ENCODE data around the gene ERMP1. TPM values are rescaled to one million over a fixed set of nuclear protein-coding genes. Genes with fewer than 3 reads are reported as not detected.

The ERMP1 gene
- total RNA-seq, 2 experiments from 2014 or later, result 14.7 to 15.9 TPM

DNA sequence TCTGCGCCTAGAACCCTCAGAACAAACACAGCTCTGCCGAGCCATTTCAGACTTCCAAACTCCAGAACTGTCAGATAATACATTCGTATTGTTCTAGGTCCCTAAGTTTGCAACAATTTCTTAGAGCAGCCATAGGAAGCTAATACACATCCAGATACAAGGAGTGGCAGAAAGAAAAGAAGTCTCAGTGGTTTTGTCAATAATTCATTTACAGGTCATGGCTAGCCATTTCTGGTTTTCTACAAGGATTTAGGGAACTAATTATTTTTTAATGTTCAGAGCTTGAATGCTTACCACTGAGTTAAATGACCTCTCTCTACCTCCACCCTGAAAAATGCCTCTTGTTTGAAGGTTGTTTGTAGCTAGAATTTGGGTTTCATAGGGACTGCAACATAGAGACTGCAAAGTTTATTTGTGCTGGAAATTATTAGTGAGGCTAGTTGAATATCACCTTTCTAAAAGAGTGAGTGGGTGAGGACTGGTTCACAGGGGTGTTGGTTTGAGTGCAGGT, 15.5 kb upstream of the ERMP1 start:
- TF ChIP-seq, protein P1, sequence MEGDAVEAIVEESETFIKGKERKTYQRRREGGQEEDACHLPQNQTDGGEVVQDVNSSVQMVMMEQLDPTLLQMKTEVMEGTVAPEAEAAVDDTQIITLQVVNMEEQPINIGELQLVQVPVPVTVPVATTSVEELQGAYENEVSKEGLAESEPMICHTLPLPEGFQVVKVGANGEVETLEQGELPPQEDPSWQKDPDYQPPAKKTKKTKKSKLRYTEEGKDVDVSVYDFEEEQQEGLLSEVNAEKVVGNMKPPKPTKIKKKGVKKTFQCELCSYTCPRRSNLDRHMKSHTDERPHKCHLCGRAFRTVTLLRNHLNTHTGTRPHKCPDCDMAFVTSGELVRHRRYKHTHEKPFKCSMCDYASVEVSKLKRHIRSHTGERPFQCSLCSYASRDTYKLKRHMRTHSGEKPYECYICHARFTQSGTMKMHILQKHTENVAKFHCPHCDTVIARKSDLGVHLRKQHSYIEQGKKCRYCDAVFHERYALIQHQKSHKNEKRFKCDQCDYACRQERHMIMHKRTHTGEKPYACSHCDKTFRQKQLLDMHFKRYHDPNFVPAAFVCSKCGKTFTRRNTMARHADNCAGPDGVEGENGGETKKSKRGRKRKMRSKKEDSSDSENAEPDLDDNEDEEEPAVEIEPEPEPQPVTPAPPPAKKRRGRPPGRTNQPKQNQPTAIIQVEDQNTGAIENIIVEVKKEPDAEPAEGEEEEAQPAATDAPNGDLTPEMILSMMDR (IDR thresholded peaks at IDR 0.05), result no peak
- CTCF ChIA-PET, result interaction anchor here (12.3 kb wide), 1 partner anchor 15 kb away, joined by 124 read pairs; the partner anchor contains the start of gene ERMP1
- no peaks in the 10 kb centered on the region for H3K36me3 Mint-ChIP-seq (ENCODE audit: low read depth)
- DNase-seq (no peak), ATAC-seq (no peak)
- POLR2A ChIA-PET, result interaction anchor here (1.6 kb wide), 1 partner anchor 15 kb away, joined by 7 read pairs; the partner anchor contains the start of gene ERMP1
- H3K9me3 Mint-ChIP-seq, result no peaks in the 10 kb centered on the region
- peaks cover 69% of the 10 kb centered on the region for H3K4me1 Mint-ChIP-seq (ENCODE audit: low read depth)
- intact Hi-C loops (cut with micrococcal nuclease), result no loop called here
- H3K27me3 Mint-ChIP-seq, result no peaks in the 10 kb centered on the region
- H3K4me3 Mint-ChIP-seq, result no peak overlapping the region
- no peak overlapping the region for H3K27ac Mint-ChIP-seq

DNA sequence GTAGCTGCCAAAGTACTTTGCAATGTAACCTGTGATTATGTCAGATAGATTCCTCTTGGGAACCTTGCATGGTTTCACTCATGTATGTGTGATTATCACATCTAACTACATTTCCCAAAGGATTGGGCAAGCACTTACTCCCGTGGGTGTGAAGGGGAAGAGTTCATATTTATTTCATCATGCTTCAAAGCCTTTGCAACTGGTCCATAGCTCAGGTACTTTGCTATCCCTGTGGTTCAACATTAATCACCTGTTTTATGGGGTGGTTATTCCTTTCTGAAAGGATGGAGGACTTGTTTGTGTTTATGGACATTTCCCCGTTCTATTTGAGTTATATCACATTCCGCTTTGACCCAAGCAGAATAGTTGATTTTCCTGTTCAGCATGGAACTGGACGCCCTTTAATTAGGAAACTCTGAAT, 13.6 kb upstream of the ERMP1 start:
- DNase-seq, result no peak
- Mint-ChIP-seq H3K4me1 (ENCODE audit: low read depth) (peaks cover 66% of the 10 kb centered on the region), H3K36me3 (ENCODE audit: low read depth) (peaks cover 2% of the 10 kb centered on the region), H3K27ac (no peak overlapping the region), H3K4me3 (no peak overlapping the region), H3K9me3 (peaks cover 2% of the 10 kb centered on the region), H3K27me3 (no peaks in the 10 kb centered on the region)
- ATAC-seq, result no peak
- ChIA-PET CTCF (interaction anchor here (0.9 to 12.3 kb wide), 2 partner anchors 13 to 15 kb away, joined by 3 to 124 read pairs; partner anchors contain the start of gene ERMP1), POLR2A (interaction anchor here (1.0 to 1.3 kb wide), 2 partner anchors 14 to 21 kb away, joined by 3 to 7 read pairs; partner anchors contain the start of gene ERMP1)
- TF ChIP-seq, protein P1 (IDR thresholded peaks at IDR 0.05), result no peak
- intact Hi-C loops (cut with micrococcal nuclease), result no loop called here

DNA sequence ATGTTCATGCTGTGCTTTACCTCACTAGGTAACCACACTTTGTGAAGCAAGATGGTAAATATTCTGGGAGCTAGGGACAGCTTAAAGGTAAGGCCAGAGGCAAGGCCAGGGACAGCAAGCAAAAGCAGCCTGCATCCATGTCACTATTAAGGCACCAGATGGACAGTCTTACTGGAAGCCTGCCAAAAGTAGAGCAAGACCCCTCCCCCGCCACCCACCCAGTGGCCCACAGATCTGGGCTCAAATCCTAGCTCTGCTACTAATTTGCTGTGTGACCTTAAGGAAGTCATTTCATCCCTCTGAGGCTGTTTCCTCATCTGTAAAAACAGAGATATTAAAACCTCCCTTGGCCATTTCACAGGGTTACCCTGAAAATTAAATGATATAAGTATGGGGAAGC, 13.2 kb upstream of the ERMP1 start:
- peaks cover 2% of the 10 kb centered on the region for H3K36me3 Mint-ChIP-seq (ENCODE audit: low read depth)
- no peak overlapping the region for H3K4me3 Mint-ChIP-seq
- ChIA-PET CTCF (interaction anchor here (0.9 to 12.3 kb wide), 2 partner anchors 13 to 15 kb away, joined by 3 to 124 read pairs; partner anchors contain the start of gene ERMP1), POLR2A (interaction anchor here (1.0 to 1.3 kb wide), 2 partner anchors 13 to 21 kb away, joined by 3 to 7 read pairs; partner anchors contain the start of gene ERMP1)
- intact Hi-C loops (cut with micrococcal nuclease), result no loop called here
- H3K9me3 Mint-ChIP-seq, result peaks cover 2% of the 10 kb centered on the region
- peaks cover 66% of the 10 kb centered on the region for H3K4me1 Mint-ChIP-seq (ENCODE audit: low read depth)
- ATAC-seq, result no peak
- TF ChIP-seq, protein P1 (IDR thresholded peaks at IDR 0.05), result no peak
- no peaks in the 10 kb centered on the region for H3K27me3 Mint-ChIP-seq
- no peak overlapping the region for H3K27ac Mint-ChIP-seq
- no peak for DNase-seq

DNA sequence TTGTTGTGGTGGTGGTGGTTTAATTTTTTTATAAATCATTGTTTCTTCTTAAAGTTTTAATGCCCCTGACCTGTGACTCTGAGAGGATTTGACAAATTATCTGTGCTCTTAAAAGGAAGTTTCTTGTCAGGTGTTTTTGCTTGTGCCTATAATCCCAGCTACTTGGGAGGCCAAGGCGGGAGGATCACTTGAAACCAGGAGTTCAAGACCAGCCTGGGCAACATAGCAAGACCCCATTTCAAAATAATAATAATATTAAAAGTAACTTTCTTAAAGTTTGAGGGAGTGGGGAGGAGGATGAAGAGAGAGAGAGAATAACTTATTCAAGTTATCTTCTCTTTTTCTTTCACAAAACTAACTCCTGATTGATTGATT, 12.2 kb upstream of the ERMP1 start:
- peaks cover 65% of the 10 kb centered on the region for H3K4me1 Mint-ChIP-seq (ENCODE audit: low read depth)
- ATAC-seq, result no peak
- peaks cover 2% of the 10 kb centered on the region for H3K9me3 Mint-ChIP-seq
- H3K36me3 Mint-ChIP-seq (ENCODE audit: low read depth), result peaks cover 2% of the 10 kb centered on the region
- ChIA-PET CTCF (interaction anchor here (0.9 to 12.3 kb wide), 4 partner anchors 9 to 42 kb away, joined by 3 to 124 read pairs (median 4); partner anchors contain the start of gene ERMP1), POLR2A (interaction anchor here (0.9 to 1.8 kb wide), 2 partner anchors 9 to 33 kb away, joined by 4 to 8 read pairs; no protein-coding TSS in a partner anchor)
- intact Hi-C loops (cut with micrococcal nuclease), result no loop called here
- TF ChIP-seq, protein P1 (IDR thresholded peaks at IDR 0.05), result no peak
- no peaks in the 10 kb centered on the region for H3K27me3 Mint-ChIP-seq
- peak overlapping the region; percentile 89 for H3K27ac Mint-ChIP-seq
- DNase-seq, result no peak
- peak overlapping the region; percentile 51 for H3K4me3 Mint-ChIP-seq
